HEK293T (cell line): ENCODE measurements around the gene SYT9.

Experiments used
- ARNT ChIP-seq: fragments of 450-650 bp; IDR thresholded peaks from 2 replicates; pipeline ENCODE4 v1.6.1; 2017; ENCODE audit warnings: mild to moderate bottlenecking
- BHLHE40 ChIP-seq: fragments of 450-650 bp; IDR thresholded peaks from 2 replicates; pipeline ENCODE4 v1.6.1; 2016; ENCODE audit warnings: mild to moderate bottlenecking, moderate library complexity, borderline replicate concordance
- CTBP1 ChIP-seq: fragments of 450-650 bp; IDR thresholded peaks from 2 replicates; pipeline ENCODE4 v1.6.1; 2016; ENCODE audit warnings: borderline replicate concordance
- ELF4 ChIP-seq: fragments of 450-650 bp; IDR thresholded peaks from 2 replicates; pipeline ENCODE4 v1.6.1; 2017; ENCODE audit warnings: antibody characterized with exemption
- FOXA1 ChIP-seq: fragments of 450-650 bp; IDR thresholded peaks from 2 replicates; pipeline ENCODE4 v1.6.1; 2016; ENCODE audit warnings: mild to moderate bottlenecking
- FOXK2 ChIP-seq: fragments of 450-650 bp; IDR thresholded peaks from 2 replicates; pipeline ENCODE4 v1.6.1; 2016; ENCODE audit warnings: mild to moderate bottlenecking
- FOXM1 ChIP-seq: fragments of 450-650 bp; IDR thresholded peaks from 2 replicates; pipeline ENCODE4 v1.6.1; 2017; ENCODE audit warnings: mild to moderate bottlenecking, borderline replicate concordance
- HDGF ChIP-seq: fragments of 450-650 bp; IDR thresholded peaks from 2 replicates; pipeline ENCODE4 v1.6.1; 2017; ENCODE audit warnings: antibody characterized with exemption, borderline replicate concordance
- SP1 ChIP-seq: fragments of 450-650 bp; IDR thresholded peaks from 2 replicates; pipeline ENCODE4 v1.6.1; 2017
- SUZ12 ChIP-seq: fragments of 450-650 bp; IDR thresholded peaks from 2 replicates; pipeline ENCODE4 v1.6.1; 2016; ENCODE audit warnings: mild to moderate bottlenecking
- ZNF384 ChIP-seq: fragments of 450-650 bp; IDR thresholded peaks from 2 replicates; pipeline ENCODE4 v1.6.1; 2016

DNA sequence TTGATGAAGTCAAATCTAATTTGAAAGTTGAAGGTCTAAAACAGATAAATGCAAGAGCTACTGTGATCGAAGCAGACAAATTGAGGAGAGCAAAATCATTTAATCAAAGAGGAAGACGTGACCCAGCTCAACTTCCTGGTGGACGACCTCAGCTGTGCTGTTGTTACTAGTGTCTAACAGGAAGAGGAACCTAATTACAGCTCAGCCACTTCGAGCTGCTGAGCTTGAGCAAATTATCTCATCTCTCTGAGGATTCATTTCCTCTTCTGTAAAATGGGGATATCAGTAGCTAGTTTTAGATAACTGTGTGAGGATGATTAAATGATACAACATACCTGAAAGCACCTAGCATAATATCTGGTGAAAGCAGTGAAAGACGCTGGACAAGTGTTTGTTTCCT lies 185.0 kb downstream of the SYT9 start:
- TF ChIP-seq ELF4 (no peak), FOXA1 (no peak), ARNT (no peak), BHLHE40 (no peak), FOXM1 (no peak), FOXK2 (no peak), SP1 (no peak), HDGF (no peak), CTBP1 (no peak), SUZ12 (no peak), ZNF384 (no peak)
